NOMO-1 treated with DMSO at 0.1 percent for 48 hours (cell line): ENCODE data around the gene CLPSL2.
"Not testable (repeated sequence)": the region's sequence is repeated elsewhere in the genome, so short reads cannot be mapped to it uniquely, and the experiment has no call there.

Experiments
- DNase-seq: peaks from one replicate; lab custom pipeline; 2025; ENCODE audit not compliant: unreplicated experiment; lab: John Stamatoyannopoulos, UW

Gene CLPSL2

GRCh38 chr6:35776364-35777215, at the start of gene CLPSL2:
CLPSL2 (plus strand) TSS chr6:35776598; CDS start chr6:35776619, 21 bp downstream.
- peak; percentile 32 for DNase-seq

- DNase-seq, result peak; percentile 34
These were observed 49.0 kb upstream of the CLPSL2 start for GRCh38 chr6:35727231-35727934.

- DNase-seq, result peak; percentile 94
These were observed 48.3 kb upstream of the CLPSL2 start for GRCh38 chr6:35727935-35728682.

- no peak for DNase-seq
These were observed 47.4 kb upstream of the CLPSL2 start for GRCh38 chr6:35728683-35729678.

- DNase-seq, result no peak
These were observed 46.7 kb upstream of the CLPSL2 start for GRCh38 chr6:35729722-35730121.

- no peak for DNase-seq
These were observed 45.5 kb upstream of the CLPSL2 start for GRCh38 chr6:35730745-35731413.

- DNase-seq, result peak; percentile 77
These were observed 45.0 kb upstream of the CLPSL2 start for GRCh38 chr6:35731414-35731735.

GRCh38 chr6:35731736-35732532, 44.5 kb upstream of the CLPSL2 start:
- peak; percentile 72 for DNase-seq

GRCh38 chr6:35733633-35734032, 42.8 kb upstream of the CLPSL2 start:
- no peak for DNase-seq

- not testable (repeated sequence) for DNase-seq
These were observed 42.1 kb upstream of the CLPSL2 start for GRCh38 chr6:35734319-35734718.

GRCh38 chr6:35735452-35735851, 40.9 kb upstream of the CLPSL2 start:
- no peak for DNase-seq

GRCh38 chr6:35736253-35736894, 40.0 kb upstream of the CLPSL2 start:
- peak; percentile 43 for DNase-seq

GRCh38 chr6:35736982-35737412, 39.4 kb upstream of the CLPSL2 start, which contains the start of gene ARMC12:
ARMC12 (plus strand) TSS chr6:35737032; CDS start chr6:35737109, 77 bp downstream.
- no peak for DNase-seq

- peak; percentile 85 for DNase-seq
These were observed 38.8 kb upstream of the CLPSL2 start for GRCh38 chr6:35737413-35738211.

GRCh38 chr6:35739645-35740524, 36.5 kb upstream of the CLPSL2 start:
- DNase-seq, result no peak

- DNase-seq, result no peak
These were observed 33.6 kb upstream of the CLPSL2 start for GRCh38 chr6:35742842-35743241.

- DNase-seq, result no peak
These were observed 30.9 kb upstream of the CLPSL2 start for GRCh38 chr6:35745509-35745908.
